OCI-M2 (cell line): ENCODE results near the gene BCKDHB.

ENCODE experiments used
- DNase-seq: peaks from one replicate; lab custom pipeline; 2025; ENCODE audit not compliant: unreplicated experiment; lab: John Stamatoyannopoulos, UW

BCKDHB gene

GRCh38 chr6:80366051-80366450, 259.6 kb downstream of the BCKDHB start:
- no peak for DNase-seq

- no peak for DNase-seq
Measured at GRCh38 chr6:80366714-80367113, 260.2 kb downstream of the BCKDHB start.

- DNase-seq: no peak
Measured at GRCh38 chr6:80376411-80376810, 269.9 kb downstream of the BCKDHB start.

- no peak for DNase-seq
Measured at GRCh38 chr6:80380566-80380965, 274.1 kb downstream of the BCKDHB start.

DNA sequence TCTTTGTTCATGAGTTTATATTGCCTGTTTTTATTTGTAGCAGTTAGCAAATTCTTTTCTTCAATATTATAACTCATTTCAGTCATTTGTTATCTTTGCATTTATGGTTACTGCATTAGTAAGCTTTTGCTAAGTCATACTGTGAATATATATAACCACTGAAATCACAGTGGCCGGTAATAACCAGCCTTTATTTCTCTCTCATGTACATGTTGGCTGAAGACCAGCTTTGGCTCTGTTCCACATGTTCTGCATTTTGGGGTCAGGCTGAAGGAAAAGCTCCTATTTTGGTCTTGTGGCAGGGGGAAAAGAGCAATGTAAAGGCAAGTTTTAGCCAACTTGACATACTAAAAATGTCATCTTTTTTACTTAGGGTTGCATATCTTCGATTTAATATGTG, 276.3 kb downstream of the BCKDHB start:
- no peak for DNase-seq

DNA sequence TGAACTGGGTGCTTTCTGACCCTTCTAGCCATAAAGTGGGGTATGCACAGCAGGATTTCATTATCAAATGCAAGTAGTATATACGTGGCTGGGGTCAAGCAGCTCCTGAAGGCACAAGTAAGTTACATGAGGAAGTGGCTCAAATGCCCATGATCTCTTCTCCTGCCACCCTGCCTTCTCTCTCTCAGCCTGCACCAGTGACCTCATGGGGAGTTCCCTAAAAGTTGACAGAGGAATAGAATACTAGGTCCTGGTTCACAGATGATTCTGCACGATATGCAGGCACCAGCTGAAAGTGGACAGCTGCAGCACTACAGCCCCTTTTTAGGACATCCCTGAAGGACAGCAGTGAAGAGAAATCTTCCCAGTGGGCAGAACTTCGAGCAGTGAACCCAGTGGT, 282.0 kb downstream of the BCKDHB start:
- DNase-seq: no peak
